ENCODE measurements around the gene MTA3.

DNA sequence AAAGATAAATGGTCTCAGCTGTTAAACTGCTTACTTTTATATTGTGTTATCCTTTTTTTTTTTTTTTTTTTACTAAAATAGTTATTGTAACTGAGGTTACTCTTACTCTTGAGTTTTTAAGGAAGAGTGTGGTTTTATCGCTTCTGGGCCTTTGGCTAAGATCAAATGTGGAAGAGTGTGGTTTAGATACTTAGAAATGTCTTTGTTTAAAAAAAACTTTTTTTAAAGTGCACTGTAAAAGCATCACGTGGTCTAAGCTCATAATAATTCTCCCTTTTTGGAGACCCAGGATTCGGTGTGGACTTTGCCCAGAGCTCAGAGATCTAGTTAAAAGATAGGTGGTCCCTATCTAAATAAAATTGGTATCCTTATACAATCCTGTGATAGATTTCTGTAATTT lies 207.4 kb downstream of the MTA3 start:
- TF ChIP-seq, protein P1, sequence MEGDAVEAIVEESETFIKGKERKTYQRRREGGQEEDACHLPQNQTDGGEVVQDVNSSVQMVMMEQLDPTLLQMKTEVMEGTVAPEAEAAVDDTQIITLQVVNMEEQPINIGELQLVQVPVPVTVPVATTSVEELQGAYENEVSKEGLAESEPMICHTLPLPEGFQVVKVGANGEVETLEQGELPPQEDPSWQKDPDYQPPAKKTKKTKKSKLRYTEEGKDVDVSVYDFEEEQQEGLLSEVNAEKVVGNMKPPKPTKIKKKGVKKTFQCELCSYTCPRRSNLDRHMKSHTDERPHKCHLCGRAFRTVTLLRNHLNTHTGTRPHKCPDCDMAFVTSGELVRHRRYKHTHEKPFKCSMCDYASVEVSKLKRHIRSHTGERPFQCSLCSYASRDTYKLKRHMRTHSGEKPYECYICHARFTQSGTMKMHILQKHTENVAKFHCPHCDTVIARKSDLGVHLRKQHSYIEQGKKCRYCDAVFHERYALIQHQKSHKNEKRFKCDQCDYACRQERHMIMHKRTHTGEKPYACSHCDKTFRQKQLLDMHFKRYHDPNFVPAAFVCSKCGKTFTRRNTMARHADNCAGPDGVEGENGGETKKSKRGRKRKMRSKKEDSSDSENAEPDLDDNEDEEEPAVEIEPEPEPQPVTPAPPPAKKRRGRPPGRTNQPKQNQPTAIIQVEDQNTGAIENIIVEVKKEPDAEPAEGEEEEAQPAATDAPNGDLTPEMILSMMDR (conservative IDR thresholded peaks at IDR 0.05; ENCODE audit: low read length), result no peak
- no peak for TF ChIP-seq EZH2phosphoT487 (IDR thresholded peaks at IDR 0.05; ENCODE audit: borderline replicate concordance)

Measured in Loucy (cell line).